IPS-NIHi11 (cell line): Measurements from ENCODE around the gene DPF3.

Experiments used
- DNase-seq: peaks from one replicate; pipeline ENCODE4 v3.0.0; 2012; ENCODE audit warnings: mixed read lengths, low spot score

DPF3 gene

GRCh38 chr14:72893636-72894322 is at the start of gene DPF3:
DPF3 (minus strand) TSS chr14:72894101; CDS start chr14:72894088, 13 bp downstream.
- DNase-seq: peak; percentile 97

- DNase-seq: peak; percentile 33
Observed at GRCh38 chr14:72942934-72943333, 49.0 kb upstream of the DPF3 start.

- no peak for DNase-seq
Observed at GRCh38 chr14:72941286-72941985, 47.5 kb upstream of the DPF3 start.

GRCh38 chr14:72939630-72940029 is 45.7 kb upstream of the DPF3 start:
- no peak for DNase-seq

GRCh38 chr14:72932893-72933292 is 39.0 kb upstream of the DPF3 start:
- no peak for DNase-seq

- no peak for DNase-seq
Observed at GRCh38 chr14:72929316-72930080, 35.6 kb upstream of the DPF3 start.

- DNase-seq: no peak
Observed at GRCh38 chr14:72928872-72929271, 35.0 kb upstream of the DPF3 start.

- DNase-seq: peak; percentile 99
Observed at GRCh38 chr14:72926292-72927028, 32.6 kb upstream of the DPF3 start, which contains the start of gene DCAF4. DCAF4 (plus strand) TSS chr14:72926464; CDS start chr14:72937979, 11,515 bp downstream.

GRCh38 chr14:72925815-72926291 is 32.0 kb upstream of the DPF3 start:
- no peak for DNase-seq

- no peak for DNase-seq
Observed at GRCh38 chr14:72925171-72925759, 31.4 kb upstream of the DPF3 start.

- DNase-seq: no peak
Observed at GRCh38 chr14:72924337-72924736, 30.4 kb upstream of the DPF3 start.

GRCh38 chr14:72921396-72921795 is 27.5 kb upstream of the DPF3 start:
- DNase-seq: no peak

GRCh38 chr14:72920008-72920407 is 26.1 kb upstream of the DPF3 start:
- peak; percentile 36 for DNase-seq

GRCh38 chr14:72917094-72917802 is 23.3 kb upstream of the DPF3 start:
- DNase-seq: no peak

GRCh38 chr14:72916174-72916573 is 22.3 kb upstream of the DPF3 start:
- no peak for DNase-seq

GRCh38 chr14:72913809-72914208 is 19.9 kb upstream of the DPF3 start:
- DNase-seq: no peak

- DNase-seq: no peak
Observed at GRCh38 chr14:72909163-72909562, 15.3 kb upstream of the DPF3 start.

GRCh38 chr14:72907886-72908285 is 14.0 kb upstream of the DPF3 start:
- no peak for DNase-seq

GRCh38 chr14:72906879-72907278 is 13.0 kb upstream of the DPF3 start:
- no peak for DNase-seq

- no peak for DNase-seq
Observed at GRCh38 chr14:72906316-72906715, 12.4 kb upstream of the DPF3 start.
